DMS153 (cell line): Measurements from ENCODE around the gene CCNY.

Experiments used
- DNase-seq: peaks from one replicate; lab custom pipeline; 2025; lab: John Stamatoyannopoulos, UW

CCNY gene

DNA sequence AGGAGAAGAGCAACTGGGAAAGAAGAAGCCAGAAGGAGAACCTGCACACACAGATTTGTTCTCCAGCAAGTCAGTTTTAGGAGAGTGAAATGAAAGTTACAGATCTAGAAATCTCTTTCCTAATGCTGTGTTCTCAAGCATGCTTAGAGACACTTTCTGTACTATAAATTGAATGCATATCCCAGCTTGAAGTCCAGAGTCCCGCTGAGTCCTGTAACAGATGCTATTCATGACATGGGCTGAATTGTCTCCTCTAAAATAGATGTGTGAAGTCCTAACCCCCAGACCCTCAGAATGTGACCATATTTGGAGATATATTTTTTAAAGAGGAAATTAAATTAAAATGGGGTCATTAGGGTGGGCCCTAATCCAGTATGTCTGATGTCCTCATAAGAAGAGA is 222.0 kb downstream of the CCNY start:
- DNase-seq, result no peak

DNA sequence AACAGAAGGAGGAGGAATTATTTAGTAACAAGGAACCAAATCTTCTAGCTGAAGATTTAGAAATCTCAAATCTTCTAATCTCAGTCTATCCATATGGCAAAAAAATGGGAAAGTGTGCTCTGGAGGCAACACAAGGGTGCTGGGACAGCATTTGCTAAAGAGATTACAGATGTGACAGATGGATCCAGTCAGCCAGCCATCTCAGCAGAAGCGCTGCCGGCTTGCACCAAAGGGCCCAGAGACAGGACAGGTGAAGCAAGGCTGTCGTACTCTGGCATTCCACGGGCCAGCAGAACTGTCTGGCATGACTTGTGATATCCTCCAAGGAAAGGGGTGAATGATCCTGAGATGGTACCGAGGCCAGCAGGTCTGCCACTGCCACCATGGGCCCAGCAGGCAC is 223.1 kb downstream of the CCNY start:
- no peak for DNase-seq

DNA sequence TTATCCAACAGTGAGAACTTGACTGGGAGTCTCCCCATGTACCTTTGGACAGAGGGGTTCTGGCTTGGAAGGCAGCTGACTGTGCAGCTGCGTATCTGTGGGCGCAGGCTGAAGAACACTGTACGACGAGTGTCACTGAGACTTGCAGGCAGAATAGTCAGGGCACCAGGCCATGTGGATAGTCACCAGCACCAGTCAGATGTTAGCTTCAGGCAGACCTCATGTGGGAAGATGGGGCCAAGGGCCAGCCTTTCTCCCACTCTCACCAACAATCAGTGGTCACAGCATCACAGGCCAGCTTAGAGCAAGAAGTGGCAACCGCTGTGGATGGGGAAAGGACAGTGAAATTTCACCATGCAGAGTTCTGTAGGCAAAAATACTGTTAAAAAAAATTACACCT is 225.4 kb downstream of the CCNY start:
- DNase-seq, result no peak

DNA sequence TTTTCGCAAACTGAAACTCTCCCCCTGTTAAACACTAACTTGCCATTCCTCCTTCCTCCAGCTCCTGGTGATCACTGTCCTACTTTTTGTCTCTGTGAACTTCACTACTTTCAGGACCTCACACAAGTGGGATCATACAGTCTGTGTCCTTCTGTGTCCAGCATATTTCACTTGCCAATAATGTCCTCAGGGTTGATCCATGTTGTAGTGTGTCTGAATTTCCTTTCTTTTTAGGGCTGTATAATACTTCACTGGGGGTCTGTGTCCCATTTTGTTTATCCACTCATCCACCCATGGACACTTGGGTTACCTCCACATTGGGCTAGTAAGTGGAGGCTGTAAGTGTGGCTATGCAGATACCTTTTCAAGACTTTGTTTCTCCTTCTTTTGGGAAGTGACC is 226.1 kb downstream of the CCNY start:
- DNase-seq, result no peak

DNA sequence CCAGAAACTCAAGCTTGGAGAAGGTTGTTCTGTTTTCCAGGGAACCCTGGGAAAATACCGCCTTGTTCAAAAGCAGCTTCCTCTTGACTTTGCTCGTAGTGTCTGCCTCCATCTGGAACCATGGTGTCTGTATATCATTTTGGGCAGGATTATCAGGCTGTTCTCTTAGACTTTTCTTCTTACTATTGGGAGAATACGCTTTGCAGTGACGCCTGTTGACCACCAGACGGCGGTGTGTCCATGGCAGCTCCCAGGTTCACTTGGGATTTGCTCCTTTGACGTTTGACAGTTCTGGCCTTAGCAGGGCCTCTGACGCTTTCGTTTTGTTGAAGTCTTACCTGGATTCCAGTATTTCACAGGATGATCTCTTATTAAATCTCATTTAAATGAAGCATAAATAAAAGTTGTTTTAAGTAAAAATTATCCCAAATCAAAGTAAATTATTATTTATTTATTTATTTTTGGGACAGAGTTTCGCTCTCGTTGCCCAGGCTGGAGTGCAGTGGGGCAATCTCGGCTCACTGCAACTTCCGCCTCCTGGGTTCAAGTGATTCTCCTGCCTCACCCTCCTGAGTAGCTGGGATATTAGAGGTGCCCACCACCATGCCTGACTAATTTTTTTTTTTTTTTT is 227.1 kb downstream of the CCNY start:
- peak; percentile 6 for DNase-seq

DNA sequence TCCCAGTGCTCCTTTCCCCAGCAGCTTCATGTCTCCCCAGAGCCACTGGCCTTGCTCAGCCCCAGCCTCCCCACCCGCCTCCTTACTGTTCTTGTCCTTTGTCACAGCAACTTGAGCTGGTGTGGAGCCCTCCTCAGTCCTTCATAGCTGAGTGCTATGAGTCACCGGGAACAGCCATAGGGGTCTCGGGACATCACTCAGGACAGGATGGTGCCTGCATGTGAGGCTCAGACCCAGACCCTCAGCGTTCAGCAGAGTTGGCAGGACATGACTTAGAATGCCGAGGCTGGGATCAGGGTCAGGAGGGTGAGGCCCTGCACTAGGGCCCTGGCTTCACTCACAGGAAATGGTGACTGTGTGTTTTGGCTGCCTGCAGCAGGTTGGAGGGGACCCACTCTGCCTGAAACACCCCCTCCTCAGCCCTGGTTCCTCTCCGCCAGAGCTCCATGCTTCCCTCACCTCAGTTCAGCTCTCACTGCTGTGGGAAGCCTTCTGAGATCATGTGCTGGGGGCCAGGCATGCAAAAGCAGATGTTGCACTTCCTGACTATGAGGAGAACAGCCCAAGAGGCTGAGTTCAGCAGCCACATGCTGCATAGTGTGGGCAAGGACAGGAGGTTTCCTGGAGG is 228.1 kb downstream of the CCNY start:
- no peak for DNase-seq

DNA sequence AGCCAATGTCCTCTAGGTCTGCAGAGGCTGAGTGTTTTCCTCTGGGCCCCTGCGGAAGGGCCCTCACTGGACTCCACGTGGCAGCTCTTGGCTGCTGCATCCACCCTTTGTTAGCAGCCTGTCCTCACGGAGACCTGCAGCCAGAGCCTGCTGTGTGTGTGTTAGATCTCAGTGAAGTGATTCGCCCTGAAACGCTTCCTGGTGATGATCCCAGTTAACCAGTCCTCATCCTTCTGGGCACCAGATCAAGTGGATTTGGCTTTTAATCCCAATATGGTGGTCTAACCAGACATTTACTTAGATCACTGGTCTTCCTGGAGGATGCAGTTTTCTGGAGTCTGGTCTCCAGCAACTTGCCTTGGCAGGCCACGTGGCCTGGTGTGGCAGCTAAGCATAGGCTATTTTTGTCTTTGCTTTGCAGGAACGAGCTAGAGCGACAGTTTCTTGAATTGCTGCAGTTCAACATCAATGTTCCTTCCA is 229.3 kb downstream of the CCNY start:
- DNase-seq, result no peak

DNA sequence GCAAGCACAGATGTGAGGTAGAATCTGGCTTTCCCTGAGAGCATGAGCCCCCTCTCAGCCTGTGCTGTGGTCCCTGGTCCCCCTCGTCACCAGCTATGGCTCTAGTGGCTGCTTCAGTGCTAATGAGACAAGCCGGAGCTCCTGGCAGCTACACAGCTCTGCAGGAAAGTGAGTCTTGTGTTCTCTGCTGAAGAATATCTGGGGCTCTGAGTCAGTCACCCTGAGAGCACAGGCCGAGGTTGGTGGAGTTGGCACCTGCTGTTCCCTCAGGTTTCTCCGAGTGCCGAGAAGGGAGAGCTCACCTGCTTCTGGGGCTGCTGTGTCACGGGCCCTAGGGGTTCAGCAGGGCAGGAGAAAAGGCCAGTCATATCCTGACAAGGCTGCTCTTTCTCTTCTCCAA is 231.6 kb downstream of the CCNY start:
- no peak for DNase-seq

DNA sequence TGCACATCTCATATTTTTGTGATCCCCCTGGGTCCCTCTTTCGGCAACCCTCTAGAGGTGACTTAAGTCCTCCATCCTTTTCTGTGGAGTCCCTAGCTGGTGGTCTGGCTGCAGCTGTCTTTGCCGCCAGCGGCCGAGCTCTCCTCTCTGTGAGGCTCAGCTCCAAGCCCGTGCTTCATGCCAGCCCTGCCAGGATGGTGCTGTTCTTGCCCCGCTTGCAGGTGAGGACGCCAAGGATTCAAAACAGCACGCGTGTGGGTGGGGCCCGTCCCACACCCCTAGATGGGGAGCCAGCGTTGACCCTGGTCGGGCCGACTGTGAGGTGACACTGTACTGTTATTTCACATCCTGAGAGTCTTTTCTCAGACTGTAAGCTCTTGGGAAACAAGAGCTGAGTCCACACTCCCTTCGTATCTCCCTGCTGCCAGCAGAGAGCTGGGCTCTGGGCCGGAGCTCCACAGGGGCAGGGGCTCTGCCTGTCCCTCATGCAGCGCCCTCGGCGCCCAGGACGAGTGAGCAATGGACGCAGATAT is 232.2 kb downstream of the CCNY start:
- no peak for DNase-seq

DNA sequence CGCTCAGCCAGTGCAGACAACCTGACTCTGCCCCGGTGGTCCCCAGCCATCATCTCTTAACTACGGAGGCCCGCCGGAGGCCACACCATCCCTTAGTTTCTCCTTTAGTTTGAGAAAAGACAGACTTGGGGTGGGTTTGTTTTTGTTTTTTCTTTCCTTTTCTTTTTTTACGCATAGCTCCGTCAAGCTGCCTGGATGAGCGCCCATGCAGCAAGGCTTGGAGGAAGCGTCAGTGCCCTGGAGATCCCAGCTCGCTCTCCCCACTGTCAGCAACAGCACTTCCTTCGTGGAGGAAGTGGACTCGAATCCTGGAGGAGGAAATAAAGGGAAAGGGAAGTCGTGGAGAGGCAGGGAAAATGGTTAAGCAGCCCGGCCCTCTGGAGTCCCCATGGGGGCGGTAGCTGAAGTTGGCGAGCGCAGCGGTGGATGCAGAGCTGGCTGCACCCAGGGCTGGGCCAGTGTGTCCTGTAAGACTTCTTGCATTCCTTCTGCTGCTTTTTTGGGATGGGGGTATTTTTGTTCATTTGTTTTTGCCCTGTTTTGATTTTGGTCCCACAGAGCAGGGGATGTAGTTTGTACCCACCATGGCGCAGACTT is 232.9 kb downstream of the CCNY start:
- DNase-seq, result no peak

DNA sequence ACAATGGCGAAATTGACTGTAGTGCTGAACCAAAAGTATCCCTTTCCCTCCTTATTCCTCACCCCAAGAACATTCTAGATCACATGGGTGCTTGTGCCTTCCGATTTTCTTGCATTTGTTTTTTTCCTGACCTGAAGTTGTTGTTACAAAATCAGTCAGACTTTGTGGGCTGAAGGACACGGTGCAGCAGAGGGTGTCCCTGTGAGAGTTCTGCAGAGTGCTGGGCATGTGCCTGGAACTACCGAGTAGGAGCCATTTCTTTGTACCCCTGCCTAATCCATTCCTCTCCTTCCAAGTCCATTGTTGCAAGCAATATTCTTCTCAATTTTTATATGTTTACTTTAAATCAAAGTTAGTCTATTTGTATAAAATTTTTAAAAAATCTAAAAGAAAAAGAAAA is 233.5 kb downstream of the CCNY start:
- DNase-seq, result no peak

DNA sequence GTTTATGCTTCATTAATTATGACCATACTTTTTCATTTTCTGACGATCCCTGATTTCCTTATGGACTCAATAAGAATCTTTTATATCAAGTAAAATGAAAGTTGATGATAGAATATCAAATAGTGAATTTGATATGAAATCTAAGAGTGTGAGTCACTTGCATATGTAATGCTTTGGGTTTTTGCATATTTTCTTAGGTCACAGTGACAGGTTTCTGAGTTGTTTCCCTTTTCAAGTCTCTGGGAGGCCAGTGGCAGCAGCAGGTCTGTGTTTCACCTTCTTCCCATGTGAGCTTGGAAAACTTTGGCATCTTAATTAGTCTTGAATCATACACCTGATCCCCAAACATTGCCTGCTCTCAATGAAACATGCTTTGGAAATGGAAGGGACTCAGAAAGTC is 234.1 kb downstream of the CCNY start:
- DNase-seq, result no peak

DNA sequence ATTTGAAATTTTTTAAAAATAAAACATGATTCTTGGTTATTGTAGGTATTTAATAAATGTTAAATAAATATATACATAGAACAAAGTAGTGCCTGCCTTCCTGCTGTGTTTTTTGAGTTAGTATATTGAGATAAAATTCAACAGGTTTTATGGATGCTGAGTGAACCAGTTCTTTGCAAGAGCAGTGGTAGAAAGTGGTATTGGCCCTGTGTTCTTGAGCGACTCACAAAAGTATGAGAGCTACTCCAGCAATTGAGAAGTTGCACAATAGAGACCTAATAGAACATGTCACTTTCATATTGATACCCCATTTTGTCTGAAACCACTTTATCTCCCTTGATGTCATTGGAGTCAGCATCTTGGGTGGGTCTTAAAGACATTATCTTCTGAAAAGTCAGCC is 236.3 kb downstream of the CCNY start:
- no peak for DNase-seq

DNA sequence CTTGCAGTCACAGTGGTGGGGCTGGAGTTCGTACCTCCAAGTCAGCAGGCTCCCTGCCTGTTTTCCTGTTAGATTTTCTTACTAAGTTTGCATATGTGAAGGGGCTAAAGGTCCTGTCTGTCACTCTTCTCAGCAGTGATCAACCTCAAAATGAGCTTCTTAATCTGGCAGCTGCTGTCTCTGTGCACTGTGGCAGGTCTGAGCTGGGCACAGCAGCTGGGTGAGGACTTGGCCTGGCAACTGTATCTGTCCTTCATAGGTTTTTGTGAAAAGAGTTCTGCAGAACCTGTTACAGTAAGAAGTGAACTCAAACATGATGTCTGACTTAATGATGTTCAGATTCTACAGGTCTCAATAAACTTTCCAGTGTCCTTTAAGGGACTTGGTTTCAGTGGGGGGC is 237.5 kb downstream of the CCNY start:
- no peak for DNase-seq

DNA sequence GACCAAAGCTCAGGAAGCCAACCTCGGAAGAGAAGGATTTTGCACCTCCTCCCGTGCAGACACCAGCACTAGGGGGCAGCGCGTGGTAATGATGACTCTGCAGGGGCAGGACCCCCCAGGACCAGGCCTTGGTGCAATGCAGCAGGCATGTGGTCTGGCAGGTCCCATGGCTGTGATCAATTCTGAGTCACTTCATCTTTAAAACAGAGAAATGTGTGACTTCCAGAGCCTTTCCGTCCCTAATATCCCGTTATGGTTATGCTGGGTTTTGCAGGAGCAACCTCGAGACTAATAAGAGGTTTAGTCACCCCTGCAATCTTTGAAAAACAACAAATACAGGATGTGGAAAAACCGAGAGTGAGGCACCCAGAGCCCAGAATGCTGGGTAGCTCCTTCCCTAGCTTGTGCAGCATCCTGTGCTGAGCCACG is 238.6 kb downstream of the CCNY start:
- DNase-seq, result no peak

DNA sequence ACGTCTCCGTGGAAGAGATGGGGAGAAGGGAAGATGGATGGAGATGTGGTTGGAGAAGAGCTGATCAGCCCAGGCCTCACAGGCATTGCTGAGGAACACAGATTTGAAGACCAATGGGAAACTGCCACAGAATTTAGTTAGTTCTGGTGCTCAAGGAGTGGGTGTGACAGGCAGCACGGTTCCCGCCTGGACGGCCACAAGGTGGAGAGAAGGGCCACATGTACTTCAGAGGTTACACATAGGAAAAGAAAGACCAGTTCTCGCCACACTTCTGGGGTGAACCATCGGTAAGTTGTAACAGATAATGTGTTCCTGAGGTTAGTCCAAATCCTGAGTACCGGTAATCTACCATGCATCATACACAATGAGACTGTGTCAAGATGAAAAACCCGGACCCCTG is 239.3 kb downstream of the CCNY start:
- DNase-seq, result no peak

DNA sequence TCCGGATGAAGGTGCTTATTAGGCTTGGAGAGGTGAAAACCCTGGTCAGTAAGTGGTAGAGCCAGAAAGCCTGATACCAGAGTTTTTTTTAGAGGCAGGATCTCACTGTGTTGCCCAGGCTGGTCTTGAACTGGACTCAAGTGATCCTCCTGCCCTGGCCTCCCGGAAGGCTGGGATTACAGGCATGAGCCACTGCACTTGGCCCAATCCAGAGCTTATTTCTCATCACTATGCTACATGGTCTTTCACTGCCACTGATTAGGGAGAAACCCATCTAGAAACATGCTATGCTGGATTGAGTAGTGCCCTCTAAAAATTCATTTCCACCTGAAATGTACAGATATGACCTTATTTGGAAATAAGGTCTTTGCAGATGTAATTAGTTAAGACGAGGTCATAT is 240.4 kb downstream of the CCNY start:
- no peak for DNase-seq

DNA sequence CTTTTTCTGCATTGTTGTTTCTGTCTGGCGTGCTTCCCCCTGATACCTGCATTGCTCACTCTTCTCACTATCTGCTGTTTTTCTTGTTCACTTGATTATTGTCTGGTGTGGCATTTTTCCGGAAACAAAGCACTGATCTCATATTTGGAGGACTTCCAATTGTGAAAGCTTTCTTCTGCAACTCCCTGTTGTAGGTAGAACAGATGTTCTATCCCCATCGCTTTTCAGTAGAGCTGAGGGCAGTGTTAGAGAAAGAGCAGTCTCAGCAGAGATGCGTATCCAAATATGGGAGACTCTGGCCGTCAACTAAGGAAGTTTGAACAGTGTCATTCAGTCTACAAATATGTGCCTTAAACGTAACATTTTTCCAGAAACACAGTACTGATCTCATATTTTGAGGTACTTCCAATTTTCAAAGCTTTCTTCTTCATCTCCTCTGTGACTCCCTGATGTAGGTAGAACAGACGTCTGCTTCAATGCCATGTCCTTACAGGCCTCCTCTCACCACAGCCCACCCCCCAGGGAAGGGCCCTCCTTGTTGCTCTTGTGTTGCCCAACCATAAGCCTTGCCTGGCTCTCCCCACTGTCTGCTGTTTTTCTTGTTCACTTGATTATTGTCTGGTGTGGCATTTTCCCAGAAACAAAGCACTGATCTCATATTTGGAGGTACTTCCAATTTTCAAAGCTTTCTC is 241.8 kb downstream of the CCNY start:
- no peak for DNase-seq

DNA sequence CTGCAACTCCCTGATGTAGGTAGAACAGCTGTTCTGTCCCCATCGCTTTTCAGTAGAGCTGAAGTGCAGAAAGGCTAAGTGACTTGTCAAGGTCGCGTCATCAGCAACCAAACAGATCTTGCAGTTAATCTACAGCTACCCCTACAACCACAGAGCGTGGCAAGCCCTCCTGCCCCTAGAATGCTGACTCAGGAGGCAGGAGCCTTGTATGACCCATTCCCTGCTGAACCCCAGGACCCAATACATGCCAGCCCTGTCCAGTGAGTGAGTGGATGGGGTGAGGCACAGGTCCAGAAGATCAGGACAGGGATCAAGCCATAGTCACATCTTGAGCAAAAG is 242.3 kb downstream of the CCNY start:
- DNase-seq, result no peak

DNA sequence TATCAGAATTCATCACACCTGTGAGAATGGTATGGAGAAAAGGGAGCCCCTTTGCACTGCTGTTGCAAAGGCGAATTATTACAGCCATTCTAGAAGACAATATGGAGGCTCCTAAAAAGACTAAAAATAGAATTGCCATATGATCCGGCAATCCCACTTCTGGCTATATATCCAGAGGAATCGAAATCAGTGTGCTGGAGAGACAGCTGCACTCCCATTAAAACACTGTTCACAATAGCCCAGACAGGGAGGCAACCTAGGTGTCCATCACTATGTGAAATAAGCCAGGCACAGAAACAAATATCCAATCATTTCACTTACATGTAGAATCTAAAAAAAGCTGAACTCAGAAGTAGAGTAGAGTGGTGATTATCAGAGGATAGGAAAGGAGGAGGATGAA is 242.8 kb downstream of the CCNY start:
- no peak for DNase-seq

DNA sequence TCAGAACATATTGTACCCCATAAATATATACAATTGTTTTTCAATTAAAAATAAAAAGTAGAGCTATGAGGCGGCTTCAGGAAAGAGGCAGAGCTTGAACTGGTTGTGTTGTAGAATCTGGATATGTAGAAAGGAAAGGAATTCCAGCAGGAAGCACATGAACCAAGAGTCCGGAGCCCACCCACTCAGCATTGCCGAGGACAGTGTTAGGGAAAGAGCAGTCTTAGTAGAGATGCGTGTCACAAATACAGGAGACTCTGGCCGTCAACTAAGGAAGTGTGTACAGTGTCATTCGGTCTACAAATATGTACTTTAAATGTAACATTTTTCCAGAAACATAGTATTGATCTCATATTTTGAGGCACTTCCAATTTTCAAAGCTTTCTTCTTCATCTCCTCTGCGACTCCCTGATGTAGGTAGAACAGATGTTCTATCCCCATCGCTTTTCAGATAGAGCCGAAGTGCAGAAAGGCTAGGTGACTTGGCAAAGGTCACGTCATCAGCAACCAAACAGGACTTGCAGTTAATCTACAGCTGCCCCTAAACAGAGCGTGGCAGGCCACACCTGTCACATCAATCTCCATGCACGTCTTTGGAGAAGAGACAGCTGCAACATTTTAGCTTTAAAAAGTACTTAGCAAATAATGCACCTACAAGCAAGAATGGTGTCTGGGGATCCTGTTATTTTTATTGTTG is 243.6 kb downstream of the CCNY start:
- no peak for DNase-seq

DNA sequence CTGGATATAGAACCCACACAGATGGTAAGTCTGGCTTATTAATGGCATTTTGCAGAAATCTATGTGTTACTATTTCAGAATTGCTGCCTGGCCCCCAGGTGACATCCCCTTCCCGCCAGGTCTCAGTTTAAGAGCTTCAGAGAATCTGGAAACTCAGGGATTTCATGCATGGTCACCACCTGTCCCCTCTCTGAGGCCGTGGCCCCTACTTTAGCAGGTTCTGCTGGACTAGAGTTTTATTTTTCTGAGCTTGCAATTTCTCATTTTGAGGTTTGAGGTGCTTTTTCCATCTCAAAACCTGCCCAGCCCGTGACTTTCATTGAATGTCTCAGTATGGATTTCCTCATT is 244.1 kb downstream of the CCNY start:
- no peak for DNase-seq

DNA sequence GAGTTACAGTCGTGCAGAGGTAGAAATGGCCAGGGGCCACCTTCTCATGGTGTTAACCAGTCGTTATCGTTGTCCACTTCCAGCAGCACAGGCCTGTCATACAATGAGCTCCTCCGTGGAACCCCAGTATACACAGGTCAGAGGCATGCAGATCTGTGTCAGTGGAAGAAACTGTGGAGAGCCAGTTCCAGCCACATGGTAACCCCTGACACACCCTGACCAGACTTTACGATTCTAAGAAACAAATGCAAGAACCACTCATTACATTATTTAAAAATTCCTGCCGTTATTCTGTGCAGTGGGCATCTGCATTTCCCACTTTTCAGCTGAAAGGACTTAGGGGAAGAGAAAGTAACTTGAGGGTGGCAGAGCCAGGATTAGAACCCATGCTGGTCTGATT is 245.3 kb downstream of the CCNY start:
- no peak for DNase-seq
